WTC11 (cell line): ENCODE results near the gene SELPLG. TPM values are rescaled to one million over a fixed set of nuclear protein-coding genes. Genes with fewer than 3 reads are reported as not detected.

Source experiments
- ATAC-seq: fragments of 200-7000 bp; cut with Tn5 transposase; 2 replicates; pipeline ENCODE4 v1.10.0; 2021; ENCODE audit warnings: mild to moderate bottlenecking, moderate library complexity
- CTCF ChIA-PET: fragments of 300-600 bp; sonication (Branson Sonifier 250); formaldehyde crosslinking; loops from one replicate; lab custom pipeline; 2021; ENCODE audit warnings: antibody characterized with exemption; lab: Charles Lee
- POLR2A ChIA-PET: fragments of 350-600 bp; sonication (Branson Sonifier 250); formaldehyde crosslinking; loops from one replicate; lab custom pipeline; 2021; ENCODE audit warnings: antibody characterized with exemption; lab: Charles Lee
- DNase-seq: peaks from one replicate; pipeline ENCODE4 v3.0.0; 2021; ENCODE audit warnings: low spot score
- H3K27ac Mint-ChIP-seq: 2 replicates; pipeline ENCODE4 v1.8.0; 2021; ENCODE audit warnings: mixed read lengths
- H3K27me3 Mint-ChIP-seq: 2 replicates; pipeline ENCODE4 v1.8.0; 2021; ENCODE audit warnings: low read depth, mild to moderate bottlenecking, moderate library complexity, mixed read lengths
- H3K36me3 Mint-ChIP-seq: 2 replicates; pipeline ENCODE4 v1.8.0; 2021; ENCODE audit warnings: mixed read lengths
- H3K4me1 Mint-ChIP-seq: 2 replicates; pipeline ENCODE4 v1.8.0; 2022; ENCODE audit warnings: mixed read lengths
- H3K4me3 Mint-ChIP-seq: 2 replicates; pipeline ENCODE4 v1.8.0; 2021; ENCODE audit warnings: mild to moderate bottlenecking, moderate library complexity, mixed read lengths
- H3K9me3 Mint-ChIP-seq: 2 replicates; pipeline ENCODE4 v1.8.0; 2021; ENCODE audit warnings: mixed read lengths
- AR ChIP-seq: fragments of 250-450 bp; sonication (Bioruptor Pico); IDR thresholded peaks from 2 replicates; pipeline ENCODE4 v1.9.0; 2021; ENCODE audit warnings: mild to moderate bottlenecking
- CBFB ChIP-seq: sonication (generic); formaldehyde crosslinking; IDR thresholded peaks from 2 replicates; pipeline ENCODE4 v1.8.1; 2022; ENCODE audit warnings: mild to moderate bottlenecking, low read depth, missing genetic modification reagents
- ESRRA ChIP-seq: sonication (generic); formaldehyde crosslinking; IDR thresholded peaks from 2 replicates; pipeline ENCODE4 v1.8.1; 2022; ENCODE audit warnings: mild to moderate bottlenecking, missing genetic modification reagents, borderline replicate concordance
- HMGA2 ChIP-seq: fragments of 250-450 bp; sonication (Bioruptor Pico); IDR thresholded peaks from 2 replicates; pipeline ENCODE4 v1.4.0; 2021; ENCODE audit warnings: mild to moderate bottlenecking, moderate library complexity
- IRF2 ChIP-seq: sonication (generic); formaldehyde crosslinking; IDR thresholded peaks from 2 replicates; pipeline ENCODE4 v1.8.0; 2022; ENCODE audit warnings: low read depth, missing genetic modification reagents, borderline replicate concordance
- PRDM15 ChIP-seq: sonication (generic); formaldehyde crosslinking; IDR thresholded peaks from 2 replicates; pipeline ENCODE4 v1.8.0; 2022; ENCODE audit warnings: missing genetic modification reagents
- RORB ChIP-seq: fragments of 250-450 bp; sonication (Bioruptor Pico); IDR thresholded peaks from 2 replicates; pipeline ENCODE4 v1.9.0; 2021; ENCODE audit warnings: mild to moderate bottlenecking
- SMAD3 ChIP-seq: sonication (generic); formaldehyde crosslinking; IDR thresholded peaks from 2 replicates; pipeline ENCODE4 v1.8.0; 2022; ENCODE audit warnings: missing genetic modification reagents, mild to moderate bottlenecking, borderline replicate concordance
- TEAD1 ChIP-seq: sonication (generic); formaldehyde crosslinking; IDR thresholded peaks from 2 replicates; pipeline ENCODE4 v1.8.0; 2022; ENCODE audit warnings: mild to moderate bottlenecking, missing genetic modification reagents
- USF1 ChIP-seq: sonication (generic); formaldehyde crosslinking; IDR thresholded peaks from 2 replicates; pipeline ENCODE4 v1.8.0; 2022; ENCODE audit warnings: mild to moderate bottlenecking, missing genetic modification reagents
- USF2 ChIP-seq: sonication (generic); formaldehyde crosslinking; IDR thresholded peaks from 2 replicates; pipeline ENCODE4 v1.8.1; 2023; ENCODE audit warnings: mild to moderate bottlenecking, missing genetic modification reagents, moderate library complexity
- ZNF121 ChIP-seq: sonication (generic); formaldehyde crosslinking; IDR thresholded peaks from 2 replicates; pipeline ENCODE4 v1.8.0; 2023; ENCODE audit warnings: missing genetic modification reagents
- ZNF138 ChIP-seq: sonication (generic); formaldehyde crosslinking; conservative IDR thresholded peaks from 2 replicates; pipeline ENCODE4 v1.8.1; 2022; ENCODE audit warnings: mild to moderate bottlenecking, moderate library complexity, missing genetic modification reagents
- total RNA-seq: library from RNA; stranded (reverse); gene quantifications from 3 replicates; pipeline ENCODE4 v1.2.3, GENCODE V29; 2021
- TF ChIP-seq, protein P1 (sequence below): fragments of 200-600 bp; IDR thresholded peaks from 2 replicates; pipeline ENCODE4 v1.8.0; 2022; ENCODE audit warnings: antibody characterized with exemption
- TF ChIP-seq, protein P2 (sequence below): fragments of 250-450 bp; sonication (Bioruptor Pico); IDR thresholded peaks from 2 replicates; pipeline ENCODE4 v1.8.0; 2021; ENCODE audit warnings: mild to moderate bottlenecking
- TF ChIP-seq, protein P3 (sequence below): sonication (generic); formaldehyde crosslinking; IDR thresholded peaks from 2 replicates; pipeline ENCODE4 v1.8.1; 2022; ENCODE audit warnings: missing genetic modification reagents, borderline replicate concordance

SELPLG gene
- total RNA-seq, 1 experiment from 2014 or later, result 0.46 TPM

GRCh38 chr12:108618079-108618952 lies 15.4 kb downstream of the SELPLG start:
- ATAC-seq (peak; percentile 88), DNase-seq (peak; percentile 89)
- TF ChIP-seq ZNF121 (CRISPR knock-in tag), result no peak
- TF ChIP-seq, protein P1, sequence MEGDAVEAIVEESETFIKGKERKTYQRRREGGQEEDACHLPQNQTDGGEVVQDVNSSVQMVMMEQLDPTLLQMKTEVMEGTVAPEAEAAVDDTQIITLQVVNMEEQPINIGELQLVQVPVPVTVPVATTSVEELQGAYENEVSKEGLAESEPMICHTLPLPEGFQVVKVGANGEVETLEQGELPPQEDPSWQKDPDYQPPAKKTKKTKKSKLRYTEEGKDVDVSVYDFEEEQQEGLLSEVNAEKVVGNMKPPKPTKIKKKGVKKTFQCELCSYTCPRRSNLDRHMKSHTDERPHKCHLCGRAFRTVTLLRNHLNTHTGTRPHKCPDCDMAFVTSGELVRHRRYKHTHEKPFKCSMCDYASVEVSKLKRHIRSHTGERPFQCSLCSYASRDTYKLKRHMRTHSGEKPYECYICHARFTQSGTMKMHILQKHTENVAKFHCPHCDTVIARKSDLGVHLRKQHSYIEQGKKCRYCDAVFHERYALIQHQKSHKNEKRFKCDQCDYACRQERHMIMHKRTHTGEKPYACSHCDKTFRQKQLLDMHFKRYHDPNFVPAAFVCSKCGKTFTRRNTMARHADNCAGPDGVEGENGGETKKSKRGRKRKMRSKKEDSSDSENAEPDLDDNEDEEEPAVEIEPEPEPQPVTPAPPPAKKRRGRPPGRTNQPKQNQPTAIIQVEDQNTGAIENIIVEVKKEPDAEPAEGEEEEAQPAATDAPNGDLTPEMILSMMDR, result peak; percentile 98
- TF ChIP-seq IRF2 (CRISPR knock-in tag), result no peak
- TF ChIP-seq RORB (CRISPR knock-in tag), result no peak
- TF ChIP-seq SMAD3, result no peak
- no peak for TF ChIP-seq USF1
- TF ChIP-seq, all 79 proteins: peak for 1
- no peak overlapping the region for H3K27ac Mint-ChIP-seq
- H3K27me3 Mint-ChIP-seq, result no peaks in the 10 kb centered on the region; the same call in 1 of the 2 replicates
- peaks cover 38% of the 10 kb centered on the region for H3K4me1 Mint-ChIP-seq
- peaks cover 17% of the 10 kb centered on the region for H3K9me3 Mint-ChIP-seq
- CTCF ChIA-PET, result interaction anchor here (0.6 to 2.7 kb wide), 31 partner anchors 8 to 493 kb away, joined by 3 to 31 read pairs (median 4); partner anchors contain the start of genes ISCU, SART3, SELPLG and TMEM119
- H3K36me3 Mint-ChIP-seq, result no peaks in the 10 kb centered on the region
- POLR2A ChIA-PET, result interaction anchor here (0.5 to 1.2 kb wide), 3 partner anchors 48 to 208 kb away, joined by 3 to 10 read pairs (median 8); partner anchors contain the start of gene ISCU
- H3K4me3 Mint-ChIP-seq, result no peak overlapping the region

DNA sequence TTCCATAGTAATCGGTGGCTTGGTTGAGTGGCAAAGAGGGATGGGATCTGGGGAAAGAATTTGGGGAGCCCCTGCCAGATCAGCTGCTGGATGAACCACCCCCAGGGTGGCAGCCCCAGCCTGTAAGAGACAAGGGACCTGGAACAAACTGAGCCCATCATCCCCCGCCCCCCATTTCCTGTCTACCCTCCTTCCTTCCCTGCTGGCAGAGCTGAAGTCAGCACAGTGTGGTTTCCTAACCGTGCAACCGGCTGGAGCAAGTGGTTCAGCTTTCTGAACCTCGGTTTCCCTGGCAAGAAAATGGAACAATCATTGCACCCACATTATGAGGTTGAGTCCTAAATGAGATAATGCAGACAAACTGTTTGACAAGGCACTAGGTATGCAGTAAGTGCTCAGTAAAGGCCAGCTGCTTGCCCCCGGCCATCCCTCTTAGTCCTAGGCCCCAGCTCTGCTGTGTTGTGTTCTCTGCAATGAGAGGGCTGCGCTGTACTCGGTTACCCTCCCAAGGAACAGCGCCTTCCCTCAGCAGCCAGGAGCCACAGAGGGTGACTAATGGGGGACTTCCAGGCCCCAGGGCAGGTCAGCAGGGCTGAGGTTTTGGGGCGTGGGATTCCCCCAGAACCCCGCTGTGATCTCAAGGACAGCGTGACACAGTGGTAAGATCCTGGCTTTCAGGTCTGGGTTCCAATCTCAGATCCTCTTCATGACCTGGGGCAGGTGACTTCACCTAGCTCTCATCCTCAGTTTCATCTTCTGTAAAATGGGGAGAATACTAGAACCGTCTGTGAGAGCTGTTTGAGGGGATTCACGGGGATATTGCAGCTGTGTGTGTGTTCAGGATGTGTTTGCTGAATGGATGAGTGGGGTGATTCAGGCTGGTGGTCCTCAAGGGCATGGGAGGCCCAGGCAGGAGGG lies 16.5 kb downstream of the SELPLG start:
- H3K9me3 Mint-ChIP-seq, result peaks cover 13% of the 10 kb centered on the region
- no peaks in the 10 kb centered on the region for H3K36me3 Mint-ChIP-seq
- no peak overlapping the region for H3K4me3 Mint-ChIP-seq
- ChIA-PET CTCF (interaction anchor here (0.6 to 2.7 kb wide), 23 partner anchors 10 to 333 kb away, joined by 3 to 31 read pairs (median 4); partner anchors contain the start of genes ISCU and TMEM119), POLR2A (interaction anchor here (0.5 to 1.2 kb wide), 3 partner anchors 55 to 209 kb away, joined by 3 to 8 read pairs (median 3); partner anchors contain the start of gene ISCU)
- DNase-seq, result no peak
- no peak for ATAC-seq
- H3K27ac Mint-ChIP-seq, result peak overlapping the region; percentile 68; the same call in 1 of the 2 replicates
- H3K4me1 Mint-ChIP-seq, result peaks cover 41% of the 10 kb centered on the region
- H3K27me3 Mint-ChIP-seq, result no peaks in the 10 kb centered on the region; the same call in 1 of the 2 replicates
- TF ChIP-seq, protein P2, sequence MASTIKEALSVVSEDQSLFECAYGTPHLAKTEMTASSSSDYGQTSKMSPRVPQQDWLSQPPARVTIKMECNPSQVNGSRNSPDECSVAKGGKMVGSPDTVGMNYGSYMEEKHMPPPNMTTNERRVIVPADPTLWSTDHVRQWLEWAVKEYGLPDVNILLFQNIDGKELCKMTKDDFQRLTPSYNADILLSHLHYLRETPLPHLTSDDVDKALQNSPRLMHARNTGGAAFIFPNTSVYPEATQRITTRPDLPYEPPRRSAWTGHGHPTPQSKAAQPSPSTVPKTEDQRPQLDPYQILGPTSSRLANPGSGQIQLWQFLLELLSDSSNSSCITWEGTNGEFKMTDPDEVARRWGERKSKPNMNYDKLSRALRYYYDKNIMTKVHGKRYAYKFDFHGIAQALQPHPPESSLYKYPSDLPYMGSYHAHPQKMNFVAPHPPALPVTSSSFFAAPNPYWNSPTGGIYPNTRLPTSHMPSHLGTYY (CRISPR knock-in tag), result no peak
- TF ChIP-seq AR (CRISPR knock-in tag), result no peak
- no peak for TF ChIP-seq USF2 (CRISPR knock-in tag)
- no peak for TF ChIP-seq CBFB (CRISPR knock-in tag)
- TF ChIP-seq, protein P3, sequence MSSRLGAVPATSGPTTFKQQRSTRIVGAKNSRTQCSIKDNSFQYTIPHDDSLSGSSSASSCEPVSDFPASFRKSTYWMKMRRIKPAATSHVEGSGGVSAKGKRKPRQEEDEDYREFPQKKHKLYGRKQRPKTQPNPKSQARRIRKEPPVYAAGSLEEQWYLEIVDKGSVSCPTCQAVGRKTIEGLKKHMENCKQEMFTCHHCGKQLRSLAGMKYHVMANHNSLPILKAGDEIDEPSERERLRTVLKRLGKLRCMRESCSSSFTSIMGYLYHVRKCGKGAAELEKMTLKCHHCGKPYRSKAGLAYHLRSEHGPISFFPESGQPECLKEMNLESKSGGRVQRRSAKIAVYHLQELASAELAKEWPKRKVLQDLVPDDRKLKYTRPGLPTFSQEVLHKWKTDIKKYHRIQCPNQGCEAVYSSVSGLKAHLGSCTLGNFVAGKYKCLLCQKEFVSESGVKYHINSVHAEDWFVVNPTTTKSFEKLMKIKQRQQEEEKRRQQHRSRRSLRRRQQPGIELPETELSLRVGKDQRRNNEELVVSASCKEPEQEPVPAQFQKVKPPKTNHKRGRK (CRISPR knock-in tag), result no peak
- no peak for TF ChIP-seq HMGA2
- no peak for TF ChIP-seq IRF2 (CRISPR knock-in tag)
- TF ChIP-seq USF1, result no peak
- TF ChIP-seq ZNF138 (CRISPR knock-in tag), result no peak
- TF ChIP-seq ESRRA, result no peak
- no peak for TF ChIP-seq TEAD1 (CRISPR knock-in tag)
- TF ChIP-seq PRDM15 (CRISPR knock-in tag), result no peak
